ENCODE results near the gene RABL6.
"Not testable (repeated sequence)": the region's sequence is repeated elsewhere in the genome, so short reads cannot be mapped to it uniquely, and the experiment has no call there.

The RABL6 gene

GRCh38 chr9:136776947-136777346, 30.8 kb upstream of the RABL6 start:
- no peak for DNase-seq (ENCODE audit: low spot score)

- no peak for DNase-seq (ENCODE audit: low spot score)
These were observed 30.4 kb upstream of the RABL6 start for GRCh38 chr9:136777359-136777758.

GRCh38 chr9:136779808-136780207, 27.9 kb upstream of the RABL6 start:
- DNase-seq (ENCODE audit: low spot score), result no peak

- DNase-seq (ENCODE audit: low spot score), result no peak
These were observed 25.3 kb upstream of the RABL6 start for GRCh38 chr9:136782452-136782851.

- DNase-seq (ENCODE audit: low spot score), result peak; percentile 51
These were observed 23.3 kb upstream of the RABL6 start for GRCh38 chr9:136784249-136784996.

GRCh38 chr9:136784997-136785361, 22.8 kb upstream of the RABL6 start:
- no peak for DNase-seq (ENCODE audit: low spot score)

- not testable (repeated sequence) for DNase-seq (ENCODE audit: low spot score)
These were observed 22.0 kb upstream of the RABL6 start for GRCh38 chr9:136785565-136786355.

GRCh38 chr9:136786451-136786850, 21.3 kb upstream of the RABL6 start:
- DNase-seq (ENCODE audit: low spot score), result no peak

- not testable (repeated sequence) for DNase-seq (ENCODE audit: low spot score)
These were observed 20.8 kb upstream of the RABL6 start for GRCh38 chr9:136786983-136787382.

GRCh38 chr9:136787690-136788400, 19.9 kb upstream of the RABL6 start:
- DNase-seq (ENCODE audit: low spot score), result peak; percentile 67

GRCh38 chr9:136788644-136789522, 18.9 kb upstream of the RABL6 start:
- DNase-seq (ENCODE audit: low spot score), result not testable (repeated sequence)

GRCh38 chr9:136789523-136789937, 18.2 kb upstream of the RABL6 start:
- no peak for DNase-seq (ENCODE audit: low spot score)

GRCh38 chr9:136790640-136791515, 16.9 kb upstream of the RABL6 start, which contains the start of gene TMEM141:
TSS of gene TMEM141 (plus strand) at chr9:136791344. CDS start at chr9:136791371, 27 bp downstream.
- peak; percentile 100 for DNase-seq (ENCODE audit: low spot score)

GRCh38 chr9:136791516-136792276, 16.1 kb upstream of the RABL6 start:
- peak; percentile 41 for DNase-seq (ENCODE audit: low spot score)

- DNase-seq (ENCODE audit: low spot score), result no peak
These were observed 15.2 kb upstream of the RABL6 start for GRCh38 chr9:136792321-136793085.

- DNase-seq (ENCODE audit: low spot score), result no peak
These were observed 14.4 kb upstream of the RABL6 start for GRCh38 chr9:136793086-136793946.

GRCh38 chr9:136794281-136794999, 13.3 kb upstream of the RABL6 start:
- DNase-seq (ENCODE audit: low spot score), result no peak
